ENCODE data around the gene SYCE1.
A peak's percentile ranks its signal among the peaks of the same experiment; 100 is the strongest.
"Not testable (repeated sequence)": the region's sequence is repeated elsewhere in the genome, so short reads cannot be mapped to it uniquely, and the experiment has no call there.

SYCE1 gene

GRCh38 chr10:133555521-133555920 is 9.9 kb downstream of the SYCE1 start:
- Histone ChIP-seq H3K4me3 (replicated peaks; ENCODE audit: insufficient read depth, low read length) (no peak overlapping the region), H3K27ac (replicated peaks) (no peak overlapping the region)
- TF ChIP-seq SPI1 (IDR thresholded peaks at IDR 0.05; ENCODE audit: borderline replicate concordance, low read depth) (no peak), GABPA (IDR thresholded peaks at IDR 0.05; ENCODE audit: low read depth) (no peak), POLR2AphosphoS5 (IDR thresholded peaks at IDR 0.05; ENCODE audit: low read depth) (no peak), REST (IDR thresholded peaks at IDR 0.05; ENCODE audit: insufficient replicate concordance, low read depth) (no peak)
- TF ChIP-seq, protein P1, sequence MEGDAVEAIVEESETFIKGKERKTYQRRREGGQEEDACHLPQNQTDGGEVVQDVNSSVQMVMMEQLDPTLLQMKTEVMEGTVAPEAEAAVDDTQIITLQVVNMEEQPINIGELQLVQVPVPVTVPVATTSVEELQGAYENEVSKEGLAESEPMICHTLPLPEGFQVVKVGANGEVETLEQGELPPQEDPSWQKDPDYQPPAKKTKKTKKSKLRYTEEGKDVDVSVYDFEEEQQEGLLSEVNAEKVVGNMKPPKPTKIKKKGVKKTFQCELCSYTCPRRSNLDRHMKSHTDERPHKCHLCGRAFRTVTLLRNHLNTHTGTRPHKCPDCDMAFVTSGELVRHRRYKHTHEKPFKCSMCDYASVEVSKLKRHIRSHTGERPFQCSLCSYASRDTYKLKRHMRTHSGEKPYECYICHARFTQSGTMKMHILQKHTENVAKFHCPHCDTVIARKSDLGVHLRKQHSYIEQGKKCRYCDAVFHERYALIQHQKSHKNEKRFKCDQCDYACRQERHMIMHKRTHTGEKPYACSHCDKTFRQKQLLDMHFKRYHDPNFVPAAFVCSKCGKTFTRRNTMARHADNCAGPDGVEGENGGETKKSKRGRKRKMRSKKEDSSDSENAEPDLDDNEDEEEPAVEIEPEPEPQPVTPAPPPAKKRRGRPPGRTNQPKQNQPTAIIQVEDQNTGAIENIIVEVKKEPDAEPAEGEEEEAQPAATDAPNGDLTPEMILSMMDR (IDR thresholded peaks at IDR 0.05; ENCODE audit: insufficient read depth, low read length) = no peak

DNA sequence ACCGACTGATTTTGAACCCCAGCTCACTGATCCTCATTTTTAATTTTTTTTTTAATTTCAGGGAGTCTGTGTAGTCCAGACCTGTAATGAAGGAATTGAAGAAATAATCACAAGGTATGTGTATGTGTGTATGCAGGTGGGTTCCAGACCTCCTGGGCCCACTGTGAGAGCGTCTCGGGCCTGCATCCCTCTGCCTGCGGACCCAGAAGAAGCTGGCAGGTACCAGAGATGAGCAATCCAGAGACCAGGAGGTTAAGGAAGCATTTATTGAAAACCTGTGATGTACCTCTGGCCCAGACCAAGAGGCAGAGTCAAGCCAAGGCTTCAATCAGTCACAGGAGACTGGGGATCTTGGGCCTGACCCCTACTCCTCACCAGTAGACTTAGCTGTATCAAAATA is 10.8 kb downstream of the SYCE1 start:
- H3K27ac ChIP-seq (replicated peaks) = no peak overlapping the region
- no peak overlapping the region for H3K4me3 ChIP-seq (replicated peaks; ENCODE audit: insufficient read depth, low read length)
- H3K27me3 ChIP-seq (ENCODE audit: insufficient read depth, poor library complexity, severe bottlenecking) = no peaks in the 10 kb centered on the region
- no peak for DNase-seq (ENCODE audit: low read depth in 1 of 2, low spot score in 1 of 2)
- no peak for TF ChIP-seq POLR2AphosphoS5 (IDR thresholded peaks at IDR 0.05; ENCODE audit: low read depth)
- TF ChIP-seq GABPA (IDR thresholded peaks at IDR 0.05; ENCODE audit: low read depth) = no peak

More at GRCh38 chr10:133555521-133555920, 9.9 kb downstream of the SYCE1 start:
- DNase-seq (ENCODE audit: low read depth in 1 of 2, low spot score in 1 of 2) = no peak
- H3K27me3 ChIP-seq (ENCODE audit: insufficient read depth, poor library complexity, severe bottlenecking) = no peaks in the 10 kb centered on the region

GRCh38 chr10:133544506-133544905 is 20.9 kb downstream of the SYCE1 start:
- peak in 1 of 2 experiments; percentile 57 for DNase-seq (ENCODE audit: low read depth in 1 of 2, low spot score in 1 of 2)
- H3K27ac ChIP-seq (replicated peaks) = 0 out of 2 replicates have a peak overlapping the region, but pooled peaks have one; percentile 24

GRCh38 chr10:133541441-133541975 is 23.9 kb downstream of the SYCE1 start:
- not testable (repeated sequence) for H3K27me3 ChIP-seq (ENCODE audit: insufficient read depth, poor library complexity, severe bottlenecking); H3K4me3 ChIP-seq (replicated peaks; ENCODE audit: insufficient read depth, low read length); H3K27ac ChIP-seq (replicated peaks); DNase-seq (ENCODE audit: low read depth in 1 of 2, low spot score in 1 of 2)

More at GRCh38 chr10:133544506-133544905, 20.9 kb downstream of the SYCE1 start:
- Histone ChIP-seq H3K27me3 (ENCODE audit: insufficient read depth, poor library complexity, severe bottlenecking) (no peaks in the 10 kb centered on the region), H3K4me3 (replicated peaks; ENCODE audit: insufficient read depth, low read length) (no peak overlapping the region)
- TF ChIP-seq GABPA (IDR thresholded peaks at IDR 0.05; ENCODE audit: low read depth) (no peak), SPI1 (IDR thresholded peaks at IDR 0.05; ENCODE audit: borderline replicate concordance, low read depth) (peak; percentile 36; the same call in 1 of the 2 replicates), REST (IDR thresholded peaks at IDR 0.05; ENCODE audit: insufficient replicate concordance, low read depth) (no peak)
- TF ChIP-seq, protein P1 (IDR thresholded peaks at IDR 0.05; ENCODE audit: insufficient read depth, low read length) = no peak

Data from HL-60 (cell line).